Measurements from ENCODE around the gene CNTFR.

- TF ChIP-seq, protein P1, sequence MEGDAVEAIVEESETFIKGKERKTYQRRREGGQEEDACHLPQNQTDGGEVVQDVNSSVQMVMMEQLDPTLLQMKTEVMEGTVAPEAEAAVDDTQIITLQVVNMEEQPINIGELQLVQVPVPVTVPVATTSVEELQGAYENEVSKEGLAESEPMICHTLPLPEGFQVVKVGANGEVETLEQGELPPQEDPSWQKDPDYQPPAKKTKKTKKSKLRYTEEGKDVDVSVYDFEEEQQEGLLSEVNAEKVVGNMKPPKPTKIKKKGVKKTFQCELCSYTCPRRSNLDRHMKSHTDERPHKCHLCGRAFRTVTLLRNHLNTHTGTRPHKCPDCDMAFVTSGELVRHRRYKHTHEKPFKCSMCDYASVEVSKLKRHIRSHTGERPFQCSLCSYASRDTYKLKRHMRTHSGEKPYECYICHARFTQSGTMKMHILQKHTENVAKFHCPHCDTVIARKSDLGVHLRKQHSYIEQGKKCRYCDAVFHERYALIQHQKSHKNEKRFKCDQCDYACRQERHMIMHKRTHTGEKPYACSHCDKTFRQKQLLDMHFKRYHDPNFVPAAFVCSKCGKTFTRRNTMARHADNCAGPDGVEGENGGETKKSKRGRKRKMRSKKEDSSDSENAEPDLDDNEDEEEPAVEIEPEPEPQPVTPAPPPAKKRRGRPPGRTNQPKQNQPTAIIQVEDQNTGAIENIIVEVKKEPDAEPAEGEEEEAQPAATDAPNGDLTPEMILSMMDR (IDR thresholded peaks at IDR 0.05), result no peak
- TF ChIP-seq EZH2 (IDR thresholded peaks at IDR 0.05), result no peak
These were observed 16.9 kb downstream of the CNTFR start for GRCh38 chr9:34572628-34573027.

Measured in neural progenitor cell (in vitro differentiated cells).